Measurements from ENCODE around the gene CEBPB.

DNA sequence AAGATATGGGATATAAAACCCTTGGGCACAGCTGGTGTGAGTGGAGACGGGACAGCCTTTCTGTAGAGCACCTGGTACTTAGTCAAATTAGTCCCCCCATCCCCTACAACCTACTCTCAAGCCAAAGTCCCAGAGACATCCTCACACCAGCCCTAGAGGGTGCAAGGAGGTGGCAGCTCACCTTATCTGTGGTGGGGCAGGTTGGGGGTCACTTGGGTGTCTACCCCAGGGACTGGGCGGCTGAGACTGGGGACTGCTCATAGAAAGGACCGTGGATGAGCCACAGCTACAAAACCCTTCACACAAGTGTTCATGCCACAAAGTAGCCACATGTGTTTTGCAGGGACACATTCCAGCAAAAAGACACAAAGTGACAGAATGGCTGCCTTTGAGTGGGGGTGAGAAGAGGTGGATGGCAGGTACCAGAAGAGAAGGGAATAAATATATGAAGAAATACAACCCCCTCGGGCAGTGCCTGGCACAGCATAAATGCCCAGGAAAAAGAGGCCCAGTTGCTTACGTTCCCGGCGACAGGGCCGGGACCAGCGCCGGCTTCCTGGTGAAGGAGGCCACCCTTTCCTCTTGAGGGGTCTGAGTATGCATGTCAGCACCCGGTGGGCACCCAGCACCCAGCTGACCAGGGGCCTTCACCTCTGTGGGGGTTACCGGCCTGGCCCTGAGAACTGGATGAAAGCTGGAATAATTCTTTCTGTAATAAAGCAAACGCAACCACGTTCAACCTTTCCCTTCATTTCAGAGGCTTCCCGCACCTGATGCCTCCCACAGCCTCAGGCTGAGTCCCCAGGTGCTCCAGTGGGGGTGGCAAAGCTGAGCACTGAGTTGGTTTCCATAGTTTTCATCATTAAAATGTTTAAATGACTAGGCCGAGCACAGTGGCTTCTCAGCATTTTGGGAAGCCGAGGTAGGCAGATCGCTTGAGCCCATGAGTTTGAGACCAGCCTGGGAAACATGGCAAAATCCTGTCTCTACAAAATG is 14.4 kb upstream of the CEBPB start:
- TF ChIP-seq CTCF (IDR thresholded peaks at IDR 0.05; ENCODE audit: low read length) (no peak), EZH2 (optimal IDR thresholded peaks at IDR 0.05; ENCODE audit: low read depth, low read length) (no peak)
